ENCODE data around the gene EVX2.

The EVX2 gene

GRCh38 chr2:176081376-176081836 is 2.4 kb downstream of the EVX2 start:
- no peak for DNase-seq

DNA sequence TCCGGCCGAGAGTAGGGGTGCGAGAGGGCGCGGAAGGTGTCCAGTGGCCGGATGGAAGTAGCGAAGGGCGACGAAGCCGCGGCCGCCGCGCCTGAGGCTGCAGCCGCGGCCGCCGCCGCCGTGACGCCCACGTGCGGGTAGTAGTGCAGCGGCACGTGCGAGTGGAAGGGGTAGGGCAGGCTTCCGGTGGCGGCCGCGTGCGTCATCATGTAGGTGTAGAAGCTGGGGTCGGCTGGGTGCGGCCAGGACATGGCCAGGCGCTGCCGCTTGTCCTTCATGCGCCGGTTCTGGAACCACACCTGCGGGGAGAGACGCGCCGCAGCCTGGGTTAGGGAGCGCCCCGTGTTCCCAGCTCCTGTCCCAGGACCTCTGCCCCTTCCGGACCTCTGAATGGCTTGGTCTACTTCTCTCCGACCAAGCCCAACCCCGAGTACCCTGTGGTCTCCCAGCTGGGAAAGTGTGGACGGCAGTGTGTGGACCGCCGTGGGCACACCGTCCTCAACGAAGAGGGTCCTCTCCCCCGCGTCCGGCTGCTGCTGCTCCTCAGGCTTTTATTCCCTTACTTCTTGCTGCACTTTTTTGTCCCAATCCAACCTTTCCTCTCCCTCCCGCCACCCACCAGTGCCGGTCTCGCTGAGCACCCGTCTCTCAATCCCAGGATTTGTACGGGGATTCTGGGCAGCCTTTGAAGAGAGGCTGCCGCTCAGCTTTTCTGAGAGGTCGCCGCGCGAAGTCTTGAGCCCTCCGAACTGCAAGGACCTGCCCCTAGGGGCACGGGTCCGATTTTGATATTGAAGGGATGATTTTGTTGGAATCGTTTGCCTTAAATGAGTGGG is 3.0 kb downstream of the EVX2 start:
- DNase-seq: no peak

DNA sequence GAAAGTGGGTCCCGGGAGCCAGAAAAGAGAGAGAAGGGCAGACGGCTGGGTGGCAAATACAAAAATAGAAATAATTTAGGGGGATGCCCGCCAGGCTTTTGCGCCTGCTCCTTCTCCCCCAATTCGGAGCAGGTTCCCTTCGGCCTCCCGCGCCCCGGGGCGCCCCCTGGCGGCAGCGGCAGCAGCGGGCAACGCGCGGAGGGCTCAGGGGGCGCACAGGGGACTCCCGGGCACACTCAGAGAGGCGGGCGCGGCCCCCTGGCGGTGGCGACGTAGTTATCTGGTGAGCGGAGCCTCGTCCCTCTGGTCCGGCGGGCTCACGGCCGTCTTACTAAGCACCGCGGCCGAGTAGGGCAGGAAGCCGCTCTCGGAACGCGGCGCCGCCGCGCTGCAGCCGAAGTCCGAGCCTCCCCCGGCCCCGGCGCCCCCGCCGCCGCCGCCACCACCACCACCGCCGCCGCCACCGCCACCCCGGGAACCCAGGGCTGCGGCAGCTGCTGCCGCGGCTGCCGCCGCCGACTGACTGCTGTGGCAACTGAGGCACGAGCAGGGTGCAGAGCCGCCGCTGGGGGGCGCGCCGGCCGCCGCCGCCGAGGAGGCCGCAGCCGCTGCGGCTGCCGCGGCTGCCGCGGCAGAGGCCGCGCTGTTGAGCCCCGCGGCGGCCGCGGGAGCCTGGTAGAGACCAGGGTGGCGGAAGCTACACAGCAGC is 3.8 kb downstream of the EVX2 start:
- DNase-seq: no peak

DNA sequence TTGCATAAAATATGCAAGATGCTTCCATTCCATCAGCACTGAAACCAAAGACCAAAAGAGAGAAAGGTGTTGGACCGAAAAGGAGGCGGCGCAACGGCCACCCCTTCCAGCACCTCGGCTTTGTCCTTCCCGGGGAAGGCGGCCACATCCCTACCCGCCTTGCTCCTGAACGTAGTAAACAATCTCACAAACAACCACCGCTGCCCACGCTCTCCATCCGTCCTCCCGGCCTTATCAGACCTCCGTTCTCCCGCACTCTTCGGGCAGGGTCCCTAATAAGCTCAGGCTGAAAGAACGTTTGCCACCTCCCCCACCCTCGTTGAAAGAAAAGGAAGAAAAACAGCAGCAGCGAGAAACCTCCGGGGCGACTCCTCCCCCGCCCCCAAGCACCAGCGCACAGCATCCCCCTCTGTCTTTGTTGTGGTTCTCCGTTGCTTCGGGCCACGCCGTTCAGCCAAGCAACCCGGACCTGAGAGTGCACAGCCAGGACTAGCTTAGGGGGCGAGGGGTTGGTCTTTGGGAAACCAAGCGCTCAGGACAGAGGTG is 4.4 kb downstream of the EVX2 start:
- no peak for DNase-seq

- DNase-seq: no peak
These were observed 5.0 kb downstream of the EVX2 start for GRCh38 chr2:176078541-176079284.

GRCh38 chr2:176076796-176077195 is 7.0 kb downstream of the EVX2 start:
- no peak for DNase-seq

DNA sequence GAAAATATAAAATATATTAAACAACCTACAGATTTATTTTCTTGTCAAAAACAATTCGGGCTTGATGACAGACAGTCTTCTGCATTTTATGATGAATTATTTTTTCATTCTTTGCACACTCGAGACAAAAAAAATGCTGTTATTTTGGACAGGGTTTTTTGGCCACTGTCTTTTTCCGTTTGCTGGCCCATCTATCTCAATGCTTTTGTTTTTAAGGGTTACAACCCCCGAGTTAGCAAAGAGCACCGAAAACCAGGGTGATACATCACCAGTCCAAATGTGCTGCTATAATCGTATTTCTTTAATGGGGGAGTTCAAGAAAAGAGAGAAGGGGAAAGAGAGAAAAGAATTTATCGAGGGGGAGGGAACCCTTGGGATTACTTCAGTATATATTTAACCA is 7.7 kb downstream of the EVX2 start:
- no peak for DNase-seq

- DNase-seq: no peak
These were observed 8.3 kb downstream of the EVX2 start for GRCh38 chr2:176075481-176075880.

DNA sequence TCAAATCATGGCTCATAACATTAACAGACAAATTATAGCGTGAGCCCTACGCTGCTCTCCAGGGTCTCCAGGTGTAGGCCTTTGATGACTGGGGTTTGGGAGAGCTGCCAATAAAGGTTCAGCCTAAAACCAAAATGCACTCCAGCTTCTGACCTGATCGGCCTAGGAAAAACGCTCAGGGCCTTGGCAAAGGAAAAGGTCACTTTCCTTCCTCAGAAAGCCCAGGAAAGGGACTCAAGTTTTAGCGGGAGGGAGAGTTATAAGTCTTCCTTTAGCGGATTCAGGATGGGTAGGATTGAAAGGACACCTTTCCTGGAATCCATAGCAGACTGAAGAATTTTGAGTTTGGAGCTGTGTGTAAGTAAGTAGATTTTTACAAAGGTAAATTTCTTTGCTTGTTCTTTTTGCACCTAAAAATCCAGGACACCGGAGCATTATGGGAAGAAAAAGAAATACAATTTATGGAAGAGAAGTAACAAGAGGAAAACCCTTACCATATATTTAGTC is 8.8 kb downstream of the EVX2 start:
- DNase-seq: no peak

- no peak for DNase-seq
These were observed 10.5 kb downstream of the EVX2 start for GRCh38 chr2:176072951-176073904.

GRCh38 chr2:176072292-176072669 is 11.5 kb downstream of the EVX2 start:
- no peak for DNase-seq

DNA sequence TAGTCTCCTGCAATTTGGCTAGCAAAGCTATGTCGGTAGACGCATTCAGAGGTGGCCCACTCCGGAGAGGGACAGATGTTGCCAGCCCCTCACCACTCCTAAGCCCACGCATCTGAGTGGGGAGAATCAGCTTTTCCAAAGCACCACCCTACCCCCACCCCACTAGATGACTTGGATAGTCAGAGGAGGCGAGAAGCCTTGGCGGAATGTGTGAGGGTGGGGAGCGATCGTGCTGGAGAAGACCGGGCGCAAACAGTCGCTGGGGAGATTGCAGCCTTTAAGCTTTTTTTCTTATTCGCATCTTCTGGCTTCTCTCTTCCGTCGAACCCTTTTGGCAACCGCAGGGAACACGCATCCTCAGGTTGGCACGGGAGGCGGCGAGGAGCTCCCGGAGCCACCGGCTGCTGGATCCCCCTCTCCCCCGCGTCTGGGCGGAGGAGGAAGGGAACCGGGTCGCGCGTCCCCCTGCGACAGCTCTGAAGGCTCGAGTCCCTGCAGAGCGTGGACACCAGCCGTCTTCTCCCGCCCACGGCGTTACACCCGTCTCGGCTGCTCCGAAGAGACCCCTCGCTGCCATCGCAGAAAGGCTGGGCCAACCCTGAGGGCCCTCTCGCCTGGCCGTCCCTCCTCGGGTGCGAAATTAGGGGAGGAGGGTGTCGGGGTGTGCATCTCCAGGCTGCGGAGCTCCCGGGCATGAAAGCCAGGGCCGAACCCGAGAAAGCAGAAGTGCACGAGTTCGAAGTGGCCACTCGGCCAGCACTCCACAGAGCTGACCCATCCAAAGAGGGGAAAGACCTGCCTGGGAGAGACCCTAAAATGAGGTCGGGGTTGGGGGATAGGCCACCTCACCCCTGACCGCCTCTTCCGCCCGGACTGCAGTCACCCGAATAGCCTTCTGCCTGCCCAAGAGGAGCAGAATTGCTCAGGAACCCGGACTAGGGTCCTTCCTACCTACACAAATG is 12.2 kb downstream of the EVX2 start:
- DNase-seq: no peak

DNA sequence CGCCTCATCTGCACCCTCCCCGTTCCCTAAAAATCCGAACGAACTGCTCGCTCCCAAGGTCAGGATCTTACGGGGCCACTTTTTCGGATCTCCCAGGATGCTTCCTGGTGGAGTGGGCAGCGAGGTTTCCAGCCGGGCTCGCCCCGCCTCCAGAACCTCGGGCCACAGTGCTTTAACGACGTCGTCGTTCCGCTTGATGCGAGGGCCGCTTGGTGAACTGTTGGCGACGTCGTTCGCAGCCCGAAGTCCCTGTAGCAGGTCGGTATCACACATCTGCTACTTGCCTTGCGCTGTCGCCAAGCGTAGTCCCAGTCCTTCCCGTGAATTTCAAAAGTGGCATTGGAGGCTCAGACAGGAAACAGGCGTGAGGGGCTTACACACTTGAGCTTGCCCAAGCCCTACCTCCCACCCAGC is 15.3 kb downstream of the EVX2 start:
- DNase-seq: no peak

GRCh38 chr2:176067589-176068418 is 16.0 kb downstream of the EVX2 start:
- no peak for DNase-seq

- no peak for DNase-seq
These were observed 16.8 kb downstream of the EVX2 start for GRCh38 chr2:176066645-176067588.

GRCh38 chr2:176063958-176064357 is 19.8 kb downstream of the EVX2 start:
- no peak for DNase-seq

GRCh38 chr2:176056406-176056805 is 27.4 kb downstream of the EVX2 start:
- no peak for DNase-seq

GRCh38 chr2:176039375-176039774 is 44.4 kb downstream of the EVX2 start:
- peak; percentile 3 to 25 for DNase-seq
